Measurements from ENCODE around the gene MUSTN1. TPM values are rescaled to one million over a fixed set of nuclear protein-coding genes. Genes with fewer than 3 reads are reported as not detected.

MUSTN1 gene
- total and polyA plus RNA-seq, 2 of the 13 experiments (the other 11 are each of a cell fraction or from before 2014, with no cell fraction given): 0.84 to 1.4 TPM

- no peak for TF ChIP-seq ZBTB33 (CRISPR knock-in tag; IDR thresholded peaks at IDR 0.05)
- TF ChIP-seq PCBP2 (optimal IDR thresholded peaks at IDR 0.05; ENCODE audit: low read depth, low read length, poor library complexity, severe bottlenecking): no peak
- peak; percentile 92 for TF ChIP-seq ZNF281 (CRISPR knock-in tag; IDR thresholded peaks at IDR 0.05; ENCODE audit: borderline replicate concordance)
- peak; percentile 43 for TF ChIP-seq FOSL2 (CRISPR knock-in tag; IDR thresholded peaks at IDR 0.05)
- no peak for TF ChIP-seq JUN (CRISPR knock-in tag; IDR thresholded peaks at IDR 0.05)
- TF ChIP-seq SPEN (CRISPR knock-in tag; IDR thresholded peaks at IDR 0.05; ENCODE audit: low read depth): peak; percentile 57; the same call in 1 of the 2 replicates
- TF ChIP-seq SMC3 (IDR thresholded peaks at IDR 0.05; ENCODE audit: low read length): no peak
- peak; percentile 58; the same call in 1 of the 2 replicates for TF ChIP-seq GATAD1 (CRISPR knock-in tag; IDR thresholded peaks at IDR 0.05)
- TF ChIP-seq GLMP (CRISPR knock-in tag; IDR thresholded peaks at IDR 0.05; ENCODE audit: borderline replicate concordance): no peak
- TF ChIP-seq ZNF792 (CRISPR knock-in tag; IDR thresholded peaks at IDR 0.05): peak; percentile 45; the same call in 1 of the 2 replicates
- peak; percentile 67 for TF ChIP-seq ZNF709 (CRISPR knock-in tag; IDR thresholded peaks at IDR 0.05)
- TF ChIP-seq ZNF639 (CRISPR knock-in tag; conservative IDR thresholded peaks at IDR 0.05): no peak; the same call in 1 of the 2 replicates
- no peak for TF ChIP-seq ZNF234 (CRISPR knock-in tag; conservative IDR thresholded peaks at IDR 0.05)
- TF ChIP-seq JUND (CRISPR knock-in tag; IDR thresholded peaks at IDR 0.05): no peak
- no peak for TF ChIP-seq ATM (IDR thresholded peaks at IDR 0.05; ENCODE audit: borderline replicate concordance)
- TF ChIP-seq SP140L (CRISPR knock-in tag; IDR thresholded peaks at IDR 0.05; ENCODE audit: borderline replicate concordance): no peak
- 0 out of 2 replicates have a peak, but pooled peaks have one; percentile 48 for TF ChIP-seq THAP11 (CRISPR knock-in tag; IDR thresholded peaks at IDR 0.05)
- no peak for TF ChIP-seq ZSCAN5A (CRISPR knock-in tag; IDR thresholded peaks at IDR 0.05; ENCODE audit: borderline replicate concordance)
- no peak for TF ChIP-seq ZNF597 (CRISPR knock-in tag; IDR thresholded peaks at IDR 0.05)
These were observed 39.4 kb downstream of the MUSTN1 start (continued) for GRCh38 chr3:52795298-52795900.
